Mesenchymal stem cell (in vitro differentiated cells and primary cell): ENCODE data around the gene TSPO2.

Experiments
- DNase-seq: peaks from one replicate; pipeline ENCODE4 v3.0.0-alpha.2; 2013
- H2AFZ ChIP-seq: one replicate; pipeline ENCODE4 v1.6.1; 2013; ENCODE audit warnings: low read depth, mild to moderate bottlenecking, control low read depth, inconsistent platforms, low read length, moderate library complexity
- H2AK5ac ChIP-seq: 2 replicates; pipeline ENCODE4 v1.6.1; 2013; ENCODE audit warnings: low read length, moderate library complexity, mild to moderate bottlenecking, inconsistent platforms; ENCODE audit not compliant: severe bottlenecking
- H2BK120ac ChIP-seq: one replicate; pipeline ENCODE4 v1.6.1; 2013; ENCODE audit warnings: low read depth, mild to moderate bottlenecking, inconsistent platforms, low read length, moderate library complexity
- H2BK12ac ChIP-seq, 2 experiments: one replicate each; pipeline ENCODE4 v1.6.1; 2013; ENCODE audit warnings: inconsistent platforms in 2 of 2, low read length in 2 of 2, mild to moderate bottlenecking in 2 of 2, moderate library complexity in 2 of 2, control low read depth in 1 of 2
- H2BK15ac ChIP-seq: one replicate; pipeline ENCODE4 v1.6.1; 2013; ENCODE audit warnings: mild to moderate bottlenecking, low read depth, inconsistent platforms; ENCODE audit not compliant: poor library complexity, severe bottlenecking
- H2BK5ac ChIP-seq: 2 replicates; pipeline ENCODE4 v1.6.1; 2013; ENCODE audit warnings: low read depth, mild to moderate bottlenecking, low read length, control low read depth, inconsistent platforms; ENCODE audit not compliant: poor library complexity, severe bottlenecking
- H3K14ac ChIP-seq, 2 experiments: one replicate each; pipeline ENCODE4 v1.6.1; 2013; ENCODE audit warnings: inconsistent platforms in 2 of 2, low read length in 2 of 2, control low read depth in 1 of 2, mild to moderate bottlenecking in 1 of 2, moderate library complexity in 1 of 2
- H3K18ac ChIP-seq, 2 experiments: one replicate each; pipeline ENCODE4 v1.6.1; 2013; ENCODE audit warnings: inconsistent platforms in 2 of 2, low read length in 2 of 2, control low read depth in 1 of 2, low read depth in 1 of 2, mild to moderate bottlenecking in 1 of 2
- H3K23ac ChIP-seq, 2 experiments: one replicate each; pipeline ENCODE4 v1.6.1; 2013; ENCODE audit warnings: inconsistent platforms in 2 of 2, low read length in 2 of 2, mild to moderate bottlenecking in 2 of 2, moderate library complexity in 2 of 2, control low read depth in 1 of 2
- H3K27ac ChIP-seq: 2 replicates; pipeline ENCODE4 v1.5.1; 2013; ENCODE audit warnings: mild to moderate bottlenecking, moderate library complexity, low read length, control low read depth, inconsistent platforms; ENCODE audit not compliant: poor library complexity, severe bottlenecking
- H3K27me3 ChIP-seq, 2 experiments: 2 replicates each; pipeline versions ENCODE4 v1.6.1 to v1.7.0; 2013; ENCODE audit warnings: low read length in 2 of 2, mild to moderate bottlenecking in 2 of 2, moderate library complexity in 2 of 2, control low read depth in 1 of 2, inconsistent platforms in 1 of 2; ENCODE audit not compliant: control insufficient read depth in 1 of 2, insufficient read depth in 1 of 2
- H3K36me3 ChIP-seq, 2 experiments: 2 replicates each; pipeline versions ENCODE4 v1.6.1 to v1.7.0; 2013; ENCODE audit warnings: low read length in 2 of 2, control low read depth in 1 of 2, inconsistent platforms in 1 of 2, low read depth in 1 of 2, mild to moderate bottlenecking in 1 of 2; ENCODE audit not compliant: insufficient read depth in 2 of 2, control insufficient read depth in 1 of 2
- H3K4ac ChIP-seq, 2 experiments: one replicate each; pipeline ENCODE4 v1.6.1; 2013; ENCODE audit warnings: inconsistent platforms in 2 of 2, low read length in 2 of 2, mild to moderate bottlenecking in 2 of 2, moderate library complexity in 2 of 2, control low read depth in 1 of 2, low read depth in 1 of 2
- H3K4me1 ChIP-seq: 2 replicates; pipeline ENCODE4 v1.6.1; 2013; ENCODE audit warnings: low read depth, low read length, control low read depth; ENCODE audit not compliant: control insufficient read depth, insufficient read depth
- H3K4me2 ChIP-seq: 2 replicates; pipeline ENCODE4 v1.6.1; 2013; ENCODE audit warnings: low read length, mild to moderate bottlenecking, inconsistent platforms; ENCODE audit not compliant: poor library complexity, severe bottlenecking
- H3K4me3 ChIP-seq, 2 experiments: 2 replicates each; pipeline versions ENCODE4 v1.5.1 to v1.7.0; 2013; ENCODE audit warnings: low read length in 2 of 2, mild to moderate bottlenecking in 2 of 2, control low read depth in 1 of 2, low read depth in 1 of 2; ENCODE audit not compliant: insufficient read depth in 1 of 2
- H3K79me1 ChIP-seq: replicated peaks from 2 replicates; pipeline ENCODE4 v1.6.1; 2013; ENCODE audit warnings: mild to moderate bottlenecking, control low read depth, low read length, inconsistent platforms; ENCODE audit not compliant: poor library complexity, severe bottlenecking
- H3K9ac ChIP-seq: 2 replicates; pipeline ENCODE4 v1.7.0; 2013; ENCODE audit warnings: mild to moderate bottlenecking, low read length, moderate library complexity
- H3K9me3 ChIP-seq: 2 replicates; pipeline ENCODE4 v1.7.0; 2013; ENCODE audit warnings: mild to moderate bottlenecking, low read length; ENCODE audit not compliant: control insufficient read depth
- H4K8ac ChIP-seq: one replicate; pipeline ENCODE4 v1.6.1; 2013; ENCODE audit warnings: inconsistent platforms, mild to moderate bottlenecking, low read length, moderate library complexity
- H4K91ac ChIP-seq: one replicate; pipeline ENCODE4 v1.6.1; 2013; ENCODE audit warnings: mild to moderate bottlenecking, low read length, inconsistent platforms
- WGBS: methylation state at CpG from one replicate; pipeline ENCODE4 v1.1.7; 2013; ENCODE audit warnings: mixed read lengths; 5-methylcytosine and 5-hydroxymethylcytosine counted together

TSPO2 gene

GRCh38 chr6:41071923-41072835 is 29.9 kb downstream of the TSPO2 start, which contains the start of gene OARD1:
TSS of gene OARD1 (minus strand) at chr6:41072356. CDS start at chr6:41071634, 722 bp downstream.
- Histone ChIP-seq H3K14ac (peak within 1 kb of the TSS; percentile 72 to 87), H3K9ac (peak within 1 kb of the TSS; percentile 96), H3K4me2 (peak within 1 kb of the TSS; percentile 82), H3K4me3 (peak within 1 kb of the TSS; percentile 85 to 88), H3K27ac (peak within 1 kb of the TSS; percentile 96), H2AFZ (peak within 1 kb of the TSS; percentile 8), H3K4me1 (no peaks in the 10 kb centered on the region), H4K91ac (peak within 1 kb of the TSS; percentile 96), H3K9me3 (no peaks in the 10 kb centered on the region), H2BK12ac (no peak within 1 kb of the TSS), H3K23ac (peak within 1 kb of the TSS in 1 of 2 experiments; percentile 83), H3K4ac (peak within 1 kb of the TSS; percentile 39 to 96), H2BK120ac (peak within 1 kb of the TSS; percentile 97), H3K79me1 (peaks cover 7% of the 10 kb centered on the region), H2BK15ac (peak within 1 kb of the TSS; percentile 94), H2BK5ac (peak within 1 kb of the TSS; percentile 96), H3K18ac (peak within 1 kb of the TSS; percentile 97 to 98), H2AK5ac (peak within 1 kb of the TSS; percentile 94), H3K36me3 (peaks cover 0 to 33% of the 10 kb centered on the region in 2 experiments), H4K8ac (peak within 1 kb of the TSS; percentile 79), H3K27me3 (no peaks in the 10 kb centered on the region)
- peak; percentile 100 for DNase-seq
- under 1% methylated on average over 56 of the region's 63 CpGs for WGBS

- Histone ChIP-seq H3K23ac (peak within 1 kb of the TSS in 1 of 2 experiments; percentile 83), H3K79me1 (peaks cover 7% of the 10 kb centered on the region), H3K14ac (peak within 1 kb of the TSS; percentile 72 to 87), H2BK120ac (peak within 1 kb of the TSS; percentile 97), H2BK5ac (peak within 1 kb of the TSS; percentile 96), H4K91ac (peak within 1 kb of the TSS; percentile 96), H3K4ac (peak within 1 kb of the TSS; percentile 39 to 96), H3K4me2 (peak within 1 kb of the TSS; percentile 69), H2BK12ac (no peak within 1 kb of the TSS), H3K36me3 (peaks cover 0 to 27% of the 10 kb centered on the region in 2 experiments), H3K4me3 (peak within 1 kb of the TSS; percentile 85 to 88), H3K27me3 (no peaks in the 10 kb centered on the region), H3K9ac (peak within 1 kb of the TSS; percentile 96), H2AFZ (peak within 1 kb of the TSS; percentile 8), H3K4me1 (no peaks in the 10 kb centered on the region), H3K9me3 (no peaks in the 10 kb centered on the region), H2BK15ac (peak within 1 kb of the TSS; percentile 94), H3K18ac (peak within 1 kb of the TSS; percentile 97 to 98), H4K8ac (peak within 1 kb of the TSS; percentile 79), H3K27ac (peak within 1 kb of the TSS; percentile 96), H2AK5ac (peak within 1 kb of the TSS; percentile 94)
- WGBS, result 1% methylated on average over 34 of the region's 37 CpGs
- DNase-seq, result peak; percentile 99
Measured at GRCh38 chr6:41072836-41073202, 30.6 kb downstream of the TSPO2 start, which contains the start of gene NFYA. TSS of gene NFYA (plus strand) at chr6:41072974. CDS start at chr6:41079090, 6,116 bp downstream.

- Histone ChIP-seq H2AK5ac (peak overlapping the region; percentile 94), H3K18ac (peak overlapping the region; percentile 92 to 98), H3K4me1 (no peaks in the 10 kb centered on the region), H2AFZ (no peak overlapping the region), H3K9me3 (no peaks in the 10 kb centered on the region), H2BK5ac (peak overlapping the region; percentile 96), H3K27ac (peak overlapping the region; percentile 94), H2BK120ac (peak overlapping the region; percentile 97), H3K4me2 (peak overlapping the region; percentile 61), H3K9ac (peak overlapping the region; percentile 96), H3K4me3 (peak overlapping the region; percentile 85 to 88), H3K14ac (peak overlapping the region; percentile 72 to 87), H2BK15ac (peak overlapping the region; percentile 94), H3K23ac (peak overlapping the region in 1 of 2 experiments; percentile 20), H2BK12ac (no peak overlapping the region), H3K27me3 (no peaks in the 10 kb centered on the region), H4K8ac (peak overlapping the region; percentile 77), H3K36me3 (peaks cover 0 to 21% of the 10 kb centered on the region in 2 experiments), H3K79me1 (peaks cover 7% of the 10 kb centered on the region), H4K91ac (peak overlapping the region; percentile 96), H3K4ac (peak overlapping the region; percentile 39 to 96)
- WGBS, result under 1% methylated on average over 59 of the region's 74 CpGs
- DNase-seq, result peak; percentile 89
Measured at GRCh38 chr6:41073203-41073967, 31.1 kb downstream of the TSPO2 start.
